Measurements from ENCODE around the gene SPART.
A peak's percentile ranks its signal among the peaks of the same experiment; 100 is the strongest.

Gene SPART

GRCh38 chr13:36346222-36347083 is at the start of gene SPART:
SPART (minus strand) TSS chr13:36346394; CDS start chr13:36335830, 10,564 bp downstream.
- DNase-seq, result peak; percentile 94

DNA sequence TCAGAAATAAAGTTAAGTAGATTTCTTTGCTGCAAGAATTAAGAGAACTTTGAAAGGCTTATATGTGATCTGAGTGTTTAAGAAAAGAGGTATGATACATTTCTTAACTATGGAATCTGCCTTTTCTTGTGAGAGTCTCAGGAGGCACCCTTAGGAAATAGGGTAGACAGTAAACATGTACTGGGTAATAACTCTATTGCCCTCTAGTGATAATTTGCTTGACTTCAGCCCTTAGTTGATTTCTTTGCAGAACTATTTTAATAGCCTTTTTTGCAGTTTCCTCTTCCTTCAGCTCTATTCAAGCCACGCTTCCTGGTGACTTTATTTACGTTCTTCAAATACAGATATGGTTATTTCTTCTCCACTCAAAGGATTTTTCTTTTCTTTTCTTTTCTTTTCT is 49.1 kb upstream of the SPART start:
- peak; percentile 47 for DNase-seq

DNA sequence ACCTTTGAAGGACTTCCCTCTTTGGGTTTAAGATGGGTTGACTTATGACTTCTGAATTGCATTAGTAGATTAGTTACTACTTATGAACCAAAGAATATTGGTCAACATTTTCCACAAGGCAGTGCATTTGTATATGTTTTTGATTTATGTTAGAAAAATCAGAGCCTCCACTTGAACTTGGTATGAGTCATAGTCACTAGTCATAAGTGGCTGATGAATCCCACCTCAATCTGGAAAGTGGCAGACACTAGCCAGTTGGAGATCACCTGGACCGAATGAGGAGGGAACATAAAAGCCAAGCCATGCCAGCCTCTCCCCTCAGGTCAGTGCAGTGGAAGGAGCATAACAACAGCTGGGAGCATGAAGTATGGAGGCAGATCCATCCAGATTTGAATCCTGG is 39.3 kb upstream of the SPART start:
- no peak for DNase-seq

GRCh38 chr13:36382030-36382429 is 35.8 kb upstream of the SPART start:
- DNase-seq, result no peak

DNA sequence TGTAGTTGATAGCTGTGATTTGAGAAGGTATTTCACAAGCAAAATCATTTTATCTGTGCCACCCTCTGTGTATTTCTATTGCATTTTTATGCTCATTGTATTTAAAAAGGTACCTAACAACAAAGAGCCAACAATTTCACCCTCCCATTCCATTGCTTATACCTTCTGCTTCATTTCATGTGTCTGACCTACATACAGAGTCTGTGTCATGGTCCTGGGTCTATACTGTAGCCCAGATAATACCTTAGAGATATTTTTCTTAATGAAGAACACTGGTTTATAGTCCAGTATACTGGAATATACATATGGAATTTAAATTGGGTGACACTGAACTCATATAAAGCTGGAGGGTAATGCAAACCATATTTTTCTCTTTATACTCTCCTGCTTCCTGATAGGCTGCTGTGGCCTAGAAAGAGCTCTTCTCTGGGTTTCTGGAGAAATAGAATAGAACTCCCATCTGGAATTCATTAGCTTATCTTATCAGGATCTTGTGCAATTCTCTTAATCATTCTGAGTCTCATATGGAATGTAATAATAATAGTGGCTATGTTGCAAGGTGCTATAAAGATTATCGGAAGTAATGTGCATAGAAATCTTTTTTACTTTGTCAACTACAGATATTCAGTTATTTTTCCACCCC is 31.8 kb upstream of the SPART start:
- DNase-seq, result no peak

- no peak for DNase-seq
Observed at GRCh38 chr13:36374063-36374462, 27.9 kb upstream of the SPART start.

- no peak for DNase-seq
Observed at GRCh38 chr13:36371185-36371584, 25.0 kb upstream of the SPART start.

- no peak for DNase-seq
Observed at GRCh38 chr13:36370108-36370429, 23.9 kb upstream of the SPART start.

DNA sequence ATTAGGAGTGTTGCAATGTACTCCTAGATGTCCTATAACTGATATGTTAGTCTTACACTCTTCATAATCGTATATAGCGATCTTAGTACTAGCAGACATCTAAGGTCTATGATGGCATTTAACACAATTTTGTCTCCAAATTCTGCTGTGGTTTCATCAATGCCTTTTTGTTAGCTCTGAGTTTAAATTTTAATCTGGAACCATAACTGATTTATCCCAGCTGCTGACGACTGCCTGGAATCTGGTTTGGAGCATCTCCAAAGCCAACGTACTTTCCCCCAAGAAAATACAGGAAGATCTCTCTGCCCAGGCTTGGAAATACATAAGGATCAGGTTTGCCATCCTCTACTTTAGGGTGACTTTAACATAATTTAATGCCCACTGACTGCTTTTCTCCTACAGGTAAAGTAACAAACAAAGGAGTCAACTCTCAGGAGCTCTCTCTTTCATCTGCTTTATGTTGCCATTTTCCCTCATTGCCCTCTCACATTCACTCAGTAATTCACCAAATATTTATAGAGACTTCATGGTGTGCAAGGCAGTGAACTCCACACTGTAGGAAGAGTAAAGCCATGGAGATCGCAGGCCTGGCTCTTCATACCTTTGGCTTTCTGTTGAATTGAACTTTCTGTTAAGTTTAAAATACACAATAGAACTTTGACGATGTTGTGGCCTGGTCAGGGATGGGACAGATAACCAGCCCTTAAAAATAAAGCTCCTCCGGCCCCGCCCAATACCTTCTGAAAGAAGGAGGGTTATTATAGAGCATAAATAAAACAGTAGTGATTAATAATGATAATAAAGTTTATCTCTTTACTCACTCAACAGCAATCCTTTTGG is 23.3 kb upstream of the SPART start:
- DNase-seq, result no peak

DNA sequence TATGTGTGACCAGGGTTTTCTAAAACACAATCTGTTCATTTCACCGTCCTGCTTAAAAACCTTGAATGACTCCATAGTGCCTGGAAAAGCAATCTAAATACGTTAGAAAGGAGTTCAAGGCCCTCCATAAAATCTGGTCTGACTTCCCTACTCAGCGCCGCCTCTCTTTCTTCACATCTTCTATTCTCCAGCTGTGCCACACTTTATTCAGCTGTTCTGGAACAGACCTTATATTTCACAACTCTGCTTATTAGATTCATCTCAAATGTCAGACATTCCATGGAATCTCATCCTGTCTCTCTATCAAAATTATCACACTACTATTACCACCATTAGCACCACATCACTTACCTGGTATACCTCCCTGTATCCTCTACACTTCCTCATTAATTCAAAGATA is 19.8 kb upstream of the SPART start:
- no peak for DNase-seq

- DNase-seq, result no peak
Observed at GRCh38 chr13:36363366-36363863, 17.2 kb upstream of the SPART start.

GRCh38 chr13:36362914-36363313 is 16.7 kb upstream of the SPART start:
- no peak for DNase-seq

DNA sequence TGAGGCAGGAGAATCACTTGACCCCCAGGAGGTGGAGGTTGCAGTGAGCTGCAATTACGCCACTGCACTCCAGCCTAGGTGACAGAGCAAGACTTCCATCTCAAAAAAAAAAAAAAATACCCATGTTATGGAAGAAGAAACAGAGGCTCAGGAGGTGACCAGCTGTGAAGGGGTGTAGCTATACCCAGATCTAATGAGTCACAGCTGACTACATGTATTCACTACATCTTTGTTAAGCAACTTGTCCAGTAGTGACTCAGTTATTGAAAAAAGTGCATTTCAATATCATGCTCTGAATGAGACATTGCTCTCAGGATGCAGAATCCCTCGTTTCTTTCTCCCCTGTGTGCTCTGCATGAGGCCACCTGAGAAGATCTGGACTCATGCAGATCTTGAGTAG is 16.1 kb upstream of the SPART start:
- DNase-seq, result no peak

- DNase-seq, result no peak
Observed at GRCh38 chr13:36360903-36361302, 14.7 kb upstream of the SPART start.

DNA sequence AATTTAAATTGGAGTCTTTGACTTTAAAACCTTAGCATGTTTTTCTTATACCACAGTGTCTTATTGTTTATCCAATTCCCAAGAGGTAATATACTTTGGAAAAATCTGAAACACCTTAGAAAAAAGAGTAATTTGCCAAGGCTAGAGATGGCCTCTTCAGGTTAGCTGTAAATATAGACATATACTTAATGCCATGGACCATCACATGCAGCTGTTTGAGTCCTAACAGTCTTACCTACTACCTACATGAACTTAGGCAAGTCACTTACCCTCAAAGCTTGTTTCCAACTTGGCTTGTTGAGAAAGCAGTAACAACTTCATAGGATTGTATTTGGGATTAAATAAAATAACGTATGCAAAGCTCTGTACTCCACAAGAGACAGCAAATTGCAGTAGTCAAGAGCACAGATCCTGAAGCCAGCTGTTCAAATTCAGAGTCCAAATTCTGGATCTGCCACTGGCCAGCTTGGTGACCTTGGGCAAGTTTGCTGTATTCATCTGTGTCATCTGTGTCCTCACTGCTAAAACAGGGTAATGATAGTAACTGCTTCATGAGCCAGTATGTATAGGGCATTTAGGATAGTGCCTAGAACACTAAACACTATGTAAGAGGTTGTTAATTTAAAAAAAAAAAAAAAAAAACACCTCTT is 13.2 kb upstream of the SPART start:
- DNase-seq, result no peak

DNA sequence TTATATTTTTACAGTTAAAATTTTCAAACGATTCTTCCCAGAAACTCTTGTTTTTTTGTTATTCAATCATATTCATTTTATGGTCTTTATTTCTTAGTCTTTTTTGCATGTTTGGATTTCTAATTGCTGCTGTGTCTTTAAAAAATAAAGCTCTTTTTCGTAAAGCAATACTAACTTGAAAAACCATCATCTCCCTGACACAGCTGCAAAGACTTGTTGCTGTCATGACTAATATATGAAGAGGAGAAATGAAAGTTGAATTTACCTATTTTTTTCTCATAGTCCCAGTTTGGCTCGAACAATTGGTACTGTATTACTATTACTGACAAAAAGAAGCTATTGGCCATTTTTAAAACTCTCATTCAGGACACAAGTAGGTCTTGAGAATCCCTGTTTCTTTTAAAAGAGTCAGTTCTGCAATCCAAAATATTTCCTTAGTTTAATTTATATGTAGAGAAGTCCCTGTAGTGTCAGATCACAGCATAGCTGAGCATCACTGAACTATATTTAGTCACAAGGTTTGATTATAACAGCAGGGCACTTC is 12.1 kb upstream of the SPART start:
- DNase-seq, result no peak

- no peak for DNase-seq
Observed at GRCh38 chr13:36357692-36358091, 11.5 kb upstream of the SPART start.

DNA sequence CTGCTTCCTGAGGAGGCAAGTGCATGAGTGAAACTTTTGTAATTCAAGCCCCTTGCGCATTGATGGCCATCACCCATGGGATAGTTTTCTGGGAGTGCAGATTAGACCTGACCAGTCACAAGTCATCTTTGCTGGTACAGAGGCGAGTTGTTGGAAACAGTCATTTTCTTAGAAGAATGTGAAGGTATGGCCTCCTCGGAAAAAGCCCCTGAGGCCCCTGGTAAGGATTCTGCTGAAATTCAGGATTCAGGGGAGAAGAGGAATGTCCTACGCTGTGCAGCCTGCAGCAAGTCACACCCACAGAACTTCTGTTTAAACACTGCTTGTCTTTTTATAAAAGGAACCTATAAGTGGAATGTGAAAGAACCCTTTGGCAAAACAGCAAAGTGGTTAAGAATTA is 11.0 kb upstream of the SPART start:
- no peak for DNase-seq

DNA sequence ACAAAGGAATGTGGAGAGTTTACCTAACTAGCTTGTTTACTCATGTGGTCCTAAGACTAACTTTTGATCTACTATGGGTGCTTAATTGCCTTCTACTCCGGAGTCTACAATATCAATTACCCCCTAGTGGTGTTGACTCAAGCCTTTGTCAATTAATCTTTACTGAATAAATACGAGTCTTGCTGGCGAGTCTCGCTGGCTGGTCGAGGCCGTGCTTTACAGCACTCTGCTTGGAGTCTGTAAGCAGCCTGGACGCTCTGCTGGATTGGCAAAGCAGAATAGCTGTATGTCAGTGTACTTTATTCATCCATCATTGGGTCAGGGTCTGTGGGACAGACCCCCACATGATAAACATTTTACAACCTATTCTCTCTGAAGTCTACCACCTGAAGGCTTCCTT is 9.9 kb upstream of the SPART start:
- DNase-seq, result no peak

GRCh38 chr13:36355632-36356031 is 9.4 kb upstream of the SPART start:
- DNase-seq, result no peak

DNA sequence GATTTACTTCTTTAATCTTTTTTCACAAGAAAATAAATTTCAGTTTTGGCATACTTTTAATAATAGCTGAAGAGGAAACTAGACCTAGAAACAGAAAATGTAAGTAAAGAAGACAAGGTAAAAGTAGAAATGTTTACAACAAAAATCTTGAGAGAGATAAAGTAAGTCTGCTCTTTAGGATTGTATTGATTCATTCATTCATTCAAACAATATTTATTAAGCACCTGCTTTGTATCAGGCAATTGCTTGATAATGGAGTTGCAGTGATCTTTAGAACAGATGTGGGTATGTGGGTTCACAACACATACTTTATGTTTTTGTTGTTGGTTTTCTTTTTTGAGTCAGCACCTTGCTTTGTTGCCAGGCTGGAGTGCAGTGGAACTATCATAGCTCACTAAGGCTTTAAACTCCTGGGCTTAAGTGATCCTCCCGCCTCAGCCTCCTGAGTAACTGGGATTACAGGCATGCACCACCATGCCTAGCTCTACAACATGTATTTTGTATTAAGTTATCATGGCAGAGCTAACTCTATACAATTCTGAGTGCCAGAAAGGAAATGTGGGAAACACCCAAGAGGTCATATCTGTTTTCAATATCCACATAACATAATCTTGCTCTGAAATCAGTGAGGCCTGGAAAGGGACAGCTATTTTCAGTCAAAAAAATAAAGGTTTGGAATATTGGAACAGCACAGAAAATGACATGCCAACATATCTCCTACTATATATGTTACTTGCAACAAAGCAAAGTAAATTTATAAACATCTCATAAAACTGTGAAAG is 8.8 kb upstream of the SPART start:
- DNase-seq, result no peak

DNA sequence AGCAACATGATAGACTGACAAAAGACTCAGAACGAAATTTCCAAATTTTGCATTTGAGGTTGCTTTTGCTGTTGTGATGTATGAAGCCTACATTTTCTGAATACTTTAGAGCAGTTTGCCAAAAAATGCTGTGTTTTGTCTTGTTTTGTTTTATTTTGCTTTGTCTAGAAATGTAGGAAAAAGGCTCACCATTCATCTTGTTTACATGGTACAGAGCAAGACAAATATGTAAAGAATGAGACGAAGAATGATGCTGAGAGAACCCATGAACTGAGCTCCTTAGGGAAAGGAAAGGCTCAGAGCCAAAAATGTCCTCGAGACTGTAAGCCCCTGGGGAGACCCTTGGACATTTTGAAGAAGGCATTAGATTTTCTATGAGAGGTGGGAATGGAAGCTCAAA is 6.8 kb upstream of the SPART start:
- no peak for DNase-seq
